ENCODE results near the gene PLA2G4E. TPM values are rescaled to one million over a fixed set of nuclear protein-coding genes. Genes with fewer than 3 reads are reported as not detected.

The PLA2G4E gene
- total RNA-seq, 2 donors from 2014 or later, result 0.11 TPM; not detected in 1

DNA sequence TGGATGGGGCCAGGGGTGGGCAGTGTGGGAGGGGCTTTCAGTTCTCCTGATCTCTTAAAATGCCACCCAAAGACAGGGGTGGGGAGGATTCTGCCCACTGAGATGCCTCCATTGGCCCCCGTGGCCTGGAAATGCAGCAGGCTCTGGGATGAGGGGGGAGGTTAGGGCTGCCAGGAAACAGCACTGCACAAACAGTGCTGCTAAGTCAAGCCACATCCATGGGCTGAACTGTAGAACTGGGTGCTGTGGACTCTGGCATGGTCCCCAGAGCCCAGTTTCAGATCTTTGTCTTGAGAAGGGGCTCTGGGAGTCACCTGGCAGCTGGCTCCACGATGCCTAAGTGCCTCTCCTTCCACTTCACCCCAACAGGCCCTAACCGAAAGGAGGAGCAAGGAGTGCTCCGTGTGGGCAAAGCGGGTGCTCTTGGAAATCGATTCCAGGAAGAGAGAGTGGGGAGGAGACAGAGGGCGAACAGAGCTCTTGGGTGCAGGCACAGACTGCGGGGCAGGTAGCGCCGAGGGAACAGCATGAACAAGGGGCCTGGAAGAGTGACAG lies 7.8 kb downstream of the PLA2G4E start:
- no peak for DNase-seq (ENCODE audit: low spot score)
- H3K9me3 ChIP-seq, result no peaks in the 10 kb centered on the region
- no peaks in the 10 kb centered on the region for H3K4me1 ChIP-seq
- no peak overlapping the region for H3K4me3 ChIP-seq
- no peaks in the 10 kb centered on the region for H3K36me3 ChIP-seq
- TF ChIP-seq, protein P1, sequence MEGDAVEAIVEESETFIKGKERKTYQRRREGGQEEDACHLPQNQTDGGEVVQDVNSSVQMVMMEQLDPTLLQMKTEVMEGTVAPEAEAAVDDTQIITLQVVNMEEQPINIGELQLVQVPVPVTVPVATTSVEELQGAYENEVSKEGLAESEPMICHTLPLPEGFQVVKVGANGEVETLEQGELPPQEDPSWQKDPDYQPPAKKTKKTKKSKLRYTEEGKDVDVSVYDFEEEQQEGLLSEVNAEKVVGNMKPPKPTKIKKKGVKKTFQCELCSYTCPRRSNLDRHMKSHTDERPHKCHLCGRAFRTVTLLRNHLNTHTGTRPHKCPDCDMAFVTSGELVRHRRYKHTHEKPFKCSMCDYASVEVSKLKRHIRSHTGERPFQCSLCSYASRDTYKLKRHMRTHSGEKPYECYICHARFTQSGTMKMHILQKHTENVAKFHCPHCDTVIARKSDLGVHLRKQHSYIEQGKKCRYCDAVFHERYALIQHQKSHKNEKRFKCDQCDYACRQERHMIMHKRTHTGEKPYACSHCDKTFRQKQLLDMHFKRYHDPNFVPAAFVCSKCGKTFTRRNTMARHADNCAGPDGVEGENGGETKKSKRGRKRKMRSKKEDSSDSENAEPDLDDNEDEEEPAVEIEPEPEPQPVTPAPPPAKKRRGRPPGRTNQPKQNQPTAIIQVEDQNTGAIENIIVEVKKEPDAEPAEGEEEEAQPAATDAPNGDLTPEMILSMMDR (IDR thresholded peaks at IDR 0.05), result no peak
- no peak overlapping the region for H3K27ac ChIP-seq
- no peaks in the 10 kb centered on the region for H3K27me3 ChIP-seq

DNA sequence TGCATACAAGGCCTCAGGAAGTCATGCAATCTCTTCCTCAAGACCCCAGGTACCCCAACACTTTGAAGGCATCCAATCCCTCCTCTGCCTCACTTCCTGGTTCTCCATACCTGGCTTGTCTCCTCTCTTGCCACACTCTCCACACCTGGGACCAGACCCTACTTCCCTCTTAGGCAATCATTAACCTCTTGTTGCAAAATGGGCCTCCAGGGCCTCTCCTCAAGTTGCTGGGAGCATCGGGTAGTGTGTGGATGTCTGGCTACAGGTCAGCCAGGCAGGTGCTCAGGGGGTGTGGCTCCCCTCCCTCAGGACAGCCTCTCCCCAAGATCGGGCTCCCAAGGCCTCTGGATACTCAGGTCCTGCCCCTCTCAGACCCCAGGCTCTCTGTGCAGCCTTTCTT lies 8.6 kb downstream of the PLA2G4E start:
- Histone ChIP-seq H3K4me1 (no peaks in the 10 kb centered on the region), H3K9me3 (no peaks in the 10 kb centered on the region), H3K27me3 (no peaks in the 10 kb centered on the region), H3K27ac (no peak overlapping the region), H3K4me3 (no peak overlapping the region), H3K36me3 (no peaks in the 10 kb centered on the region)
- TF ChIP-seq, protein P1 (IDR thresholded peaks at IDR 0.05), result no peak
- DNase-seq (ENCODE audit: low spot score), result no peak

- H3K36me3 ChIP-seq, result no peaks in the 10 kb centered on the region
- DNase-seq (ENCODE audit: low spot score), result no peak
- no peaks in the 10 kb centered on the region for H3K9me3 ChIP-seq
- H3K4me1 ChIP-seq, result no peaks in the 10 kb centered on the region
- H3K27me3 ChIP-seq, result no peaks in the 10 kb centered on the region
- TF ChIP-seq, protein P1 (IDR thresholded peaks at IDR 0.05), result no peak
- H3K4me3 ChIP-seq, result no peak overlapping the region
- no peak overlapping the region for H3K27ac ChIP-seq
Measured at GRCh38 chr15:42011074-42011473, 9.8 kb downstream of the PLA2G4E start.

- TF ChIP-seq, protein P1 (IDR thresholded peaks at IDR 0.05), result no peak
- Histone ChIP-seq H3K27me3 (no peaks in the 10 kb centered on the region), H3K9me3 (no peaks in the 10 kb centered on the region), H3K27ac (no peak overlapping the region), H3K4me3 (no peak overlapping the region), H3K36me3 (no peaks in the 10 kb centered on the region), H3K4me1 (no peaks in the 10 kb centered on the region)
- DNase-seq (ENCODE audit: low spot score), result no peak
Measured at GRCh38 chr15:42010434-42010833, 10.4 kb downstream of the PLA2G4E start.

DNA sequence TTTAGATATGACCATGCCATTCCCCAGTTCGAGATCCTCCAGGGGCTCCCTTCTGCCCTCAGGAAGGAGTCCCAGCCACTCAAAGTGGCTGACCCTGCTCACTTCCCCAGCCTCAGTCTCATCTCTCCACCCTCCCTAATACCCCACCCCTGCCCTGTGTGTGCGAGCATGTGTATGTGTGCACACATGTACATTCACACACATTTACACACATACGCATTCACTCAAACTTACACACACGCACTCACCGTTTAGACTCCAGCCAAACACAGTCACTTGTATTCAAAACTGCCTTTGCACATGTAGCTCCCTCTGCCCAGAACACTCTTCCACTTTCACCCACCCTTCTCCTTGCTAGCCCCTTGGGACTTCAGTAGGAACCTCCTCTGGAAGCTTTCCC lies 11.4 kb downstream of the PLA2G4E start:
- Histone ChIP-seq H3K36me3 (no peaks in the 10 kb centered on the region), H3K4me1 (no peaks in the 10 kb centered on the region), H3K4me3 (no peak overlapping the region), H3K9me3 (no peaks in the 10 kb centered on the region), H3K27ac (no peak overlapping the region), H3K27me3 (no peaks in the 10 kb centered on the region)
- DNase-seq (ENCODE audit: low spot score), result no peak
- TF ChIP-seq, protein P1 (IDR thresholded peaks at IDR 0.05), result no peak

GRCh38 chr15:42009022-42009421 lies 11.8 kb downstream of the PLA2G4E start:
- H3K36me3 ChIP-seq, result no peaks in the 10 kb centered on the region
- TF ChIP-seq, protein P1 (IDR thresholded peaks at IDR 0.05), result no peak
- DNase-seq (ENCODE audit: low spot score), result no peak
- no peaks in the 10 kb centered on the region for H3K4me1 ChIP-seq
- H3K27me3 ChIP-seq, result no peaks in the 10 kb centered on the region
- no peak overlapping the region for H3K27ac ChIP-seq
- H3K9me3 ChIP-seq, result no peaks in the 10 kb centered on the region
- H3K4me3 ChIP-seq, result no peak overlapping the region

Measured in right atrium auricular region (tissue), 2 donors.